Inflammatory macrophage treated with lipopolysaccharide for 1 hour (primary cell): ENCODE data around the gene LDLRAD3.

Experiments used
- DNase-seq, 2 donors: peaks; one replicate each; pipeline ENCODE4 v3.0.0-alpha.2; 2020 to 2022

Gene LDLRAD3

GRCh38 chr11:36051235-36052144, 107.6 kb downstream of the LDLRAD3 start:
- DNase-seq = no peak

DNA sequence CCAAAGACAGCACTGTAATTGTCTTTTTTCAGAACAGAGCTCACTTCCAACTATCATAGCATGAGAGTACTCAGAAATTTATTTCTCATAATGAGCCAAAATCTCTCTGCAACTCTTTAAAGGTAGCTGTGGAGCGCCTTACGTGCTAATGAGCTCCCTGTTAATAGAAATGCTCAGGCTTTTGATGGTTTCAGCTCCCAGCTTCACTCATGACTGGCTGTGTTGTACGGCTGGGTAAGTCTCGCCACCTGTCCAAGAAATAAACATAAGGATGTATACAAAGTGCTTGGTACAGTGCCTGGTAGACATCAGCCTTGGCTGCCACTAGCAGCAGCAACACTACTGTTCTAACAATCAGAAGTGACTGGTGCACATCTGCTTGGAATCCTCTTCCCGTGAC, 109.4 kb downstream of the LDLRAD3 start:
- DNase-seq = no peak

DNA sequence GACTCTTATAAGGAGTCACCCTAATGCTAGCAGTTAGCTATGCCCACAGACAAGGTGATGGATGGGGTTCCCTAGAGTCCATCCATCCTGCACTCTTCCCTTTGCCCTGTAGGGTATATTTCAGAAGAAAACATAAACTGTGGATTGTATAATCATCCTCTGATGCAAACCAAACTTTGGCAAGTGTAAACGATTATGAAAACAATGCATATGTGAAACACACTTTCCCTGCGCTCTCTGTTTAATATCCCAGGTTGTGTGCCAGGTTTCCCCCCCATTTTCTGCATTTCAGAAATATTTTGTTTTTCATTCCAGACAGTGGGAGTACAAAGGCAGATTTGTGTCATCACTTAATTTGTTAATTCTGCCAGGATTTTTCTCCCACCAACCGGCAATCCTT, 110.0 kb downstream of the LDLRAD3 start:
- DNase-seq = no peak

- no peak for DNase-seq
These were observed 110.8 kb downstream of the LDLRAD3 start for GRCh38 chr11:36054628-36055027.

- DNase-seq = no peak
These were observed 112.4 kb downstream of the LDLRAD3 start for GRCh38 chr11:36056160-36056751.

GRCh38 chr11:36057379-36058042, 113.6 kb downstream of the LDLRAD3 start:
- DNase-seq = peak in 1 of 2 donors; percentile 38

DNA sequence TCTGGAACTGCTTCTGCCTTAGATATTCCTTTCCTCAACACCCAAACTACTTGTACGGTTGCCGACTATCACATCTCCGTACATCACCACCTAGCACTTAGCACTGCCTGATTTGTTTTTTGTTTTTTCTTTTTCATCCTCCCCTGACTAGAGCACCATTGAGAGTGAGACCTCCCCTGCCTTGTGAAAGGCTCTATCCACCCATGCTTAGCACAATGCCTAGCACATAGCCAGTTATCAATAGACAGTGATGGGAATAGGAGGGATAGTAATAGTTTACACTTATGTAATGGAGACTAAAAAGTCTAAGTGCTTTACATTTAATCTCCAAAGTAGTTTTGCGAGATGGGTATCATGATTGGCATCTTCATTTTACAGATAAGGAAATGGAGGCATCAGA, 115.8 kb downstream of the LDLRAD3 start:
- DNase-seq = no peak

- DNase-seq = peak; percentile 82 to 90
These were observed 117.1 kb downstream of the LDLRAD3 start for GRCh38 chr11:36060926-36061325.

DNA sequence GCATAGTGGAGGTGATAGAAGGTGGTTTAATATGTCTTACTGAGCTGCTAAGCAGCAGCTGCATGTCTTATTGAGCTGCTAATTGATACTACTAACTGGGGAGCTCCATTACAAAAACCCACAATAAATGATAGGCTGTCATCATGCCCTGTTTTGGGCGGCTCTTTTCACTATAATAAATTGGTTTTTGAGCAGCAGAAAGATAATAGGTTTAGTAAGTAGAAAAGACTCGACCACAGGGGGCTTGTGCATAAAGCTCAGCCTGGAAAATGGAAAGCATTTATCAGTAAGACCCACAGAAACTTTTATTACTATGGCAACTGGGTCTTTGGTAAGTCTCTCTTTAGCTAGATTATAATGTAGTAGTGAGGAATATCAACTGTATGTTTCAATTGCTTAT, 117.6 kb downstream of the LDLRAD3 start:
- no peak for DNase-seq

GRCh38 chr11:36062796-36063365, 119.0 kb downstream of the LDLRAD3 start:
- DNase-seq = peak; percentile 90 to 94

- DNase-seq = no peak
These were observed 121.6 kb downstream of the LDLRAD3 start for GRCh38 chr11:36065436-36065835.

- no peak for DNase-seq
These were observed 123.0 kb downstream of the LDLRAD3 start for GRCh38 chr11:36066891-36067290.

DNA sequence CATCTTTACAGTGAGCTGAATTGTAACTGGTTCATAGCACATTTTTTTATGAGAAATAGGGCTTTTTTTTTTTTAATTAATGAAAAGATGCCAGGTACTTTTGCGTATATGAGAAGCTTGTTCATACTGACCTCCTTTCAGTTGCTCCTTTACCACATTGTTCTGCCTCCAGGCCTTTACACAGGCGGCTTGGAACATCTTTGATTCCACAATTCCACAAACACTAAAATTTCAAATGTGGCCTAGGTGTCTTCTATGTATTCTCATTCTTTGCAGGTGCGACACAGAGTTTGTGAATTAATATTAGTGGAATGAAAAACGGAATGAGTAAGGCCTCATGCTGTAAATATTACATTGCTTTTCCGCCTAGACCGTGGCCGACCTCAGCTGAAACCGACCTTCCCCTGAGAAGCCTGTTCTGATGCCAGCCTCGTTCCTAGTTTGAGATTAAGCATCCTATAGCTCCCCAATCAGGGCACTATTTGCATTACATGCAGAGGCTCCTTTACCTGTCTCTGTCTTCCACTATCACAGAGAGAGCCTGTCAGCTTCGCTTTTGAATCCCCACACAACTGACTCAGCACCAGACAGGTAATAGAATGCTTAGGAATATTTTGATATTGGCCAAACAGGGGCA, 125.8 kb downstream of the LDLRAD3 start:
- no peak for DNase-seq

DNA sequence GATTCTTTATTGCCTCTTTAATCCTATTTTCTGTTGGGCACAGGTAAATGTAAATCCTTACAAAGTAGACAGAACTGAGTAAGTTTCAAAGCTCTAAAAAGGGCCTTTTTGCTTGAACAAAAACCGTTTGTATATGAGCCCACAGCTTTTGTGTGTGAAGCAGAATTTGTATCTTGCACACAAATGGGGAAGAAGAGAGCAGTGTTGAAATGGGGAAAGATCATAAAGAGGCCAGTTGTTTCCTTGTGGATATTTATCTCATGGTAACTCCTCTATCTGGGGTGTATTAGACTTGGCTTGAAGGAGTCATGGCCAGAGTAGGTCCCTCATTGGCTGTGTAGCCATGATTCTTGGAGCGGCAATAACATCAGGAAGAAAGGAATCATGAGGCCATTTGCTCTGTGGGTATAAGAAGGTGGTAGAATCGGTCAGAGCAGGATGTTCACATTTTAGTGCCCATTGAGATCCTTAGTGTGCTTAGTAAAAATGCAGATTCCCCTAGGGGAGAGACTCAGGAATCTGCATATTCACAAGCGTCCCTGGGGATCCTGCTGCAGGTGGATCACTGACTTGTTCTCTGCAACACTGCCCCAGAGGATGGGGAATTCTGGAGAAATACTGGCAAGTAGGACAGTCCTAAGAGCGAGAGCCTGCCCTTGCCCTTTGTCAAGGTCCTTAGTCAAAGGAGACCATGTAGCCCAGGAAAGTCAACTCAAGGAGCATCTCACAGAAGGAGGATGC, 126.5 kb downstream of the LDLRAD3 start:
- DNase-seq = peak; percentile 43 to 44

- DNase-seq = no peak
These were observed 127.1 kb downstream of the LDLRAD3 start for GRCh38 chr11:36070954-36071330.

DNA sequence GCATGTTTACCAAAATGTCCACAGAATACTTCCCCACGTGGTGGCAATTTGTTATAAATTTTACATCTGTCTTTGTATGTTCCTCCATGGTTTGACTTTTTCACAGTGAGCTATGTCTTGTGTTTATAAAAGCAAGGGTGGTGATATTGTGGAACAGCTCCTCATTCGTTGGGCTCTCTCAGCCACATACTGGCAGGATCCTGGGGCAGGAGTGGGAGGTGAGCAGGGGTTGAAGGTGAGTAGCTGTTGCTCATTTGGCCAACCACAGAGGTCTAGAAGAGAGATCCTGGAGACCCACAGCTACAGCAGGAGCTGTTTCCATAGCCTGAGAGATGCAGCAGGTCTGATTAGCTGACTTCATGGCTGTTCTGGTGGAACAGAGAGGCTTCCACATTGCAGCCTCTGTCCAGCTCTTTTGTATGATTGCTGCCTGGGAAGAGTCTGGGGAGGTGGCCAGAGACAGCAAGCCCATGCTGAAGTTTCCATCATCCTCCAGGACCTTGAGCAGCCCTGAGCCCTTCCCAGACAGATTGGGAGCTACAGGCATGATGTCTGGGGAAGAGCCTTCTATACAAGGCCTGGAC, 128.1 kb downstream of the LDLRAD3 start:
- no peak for DNase-seq

DNA sequence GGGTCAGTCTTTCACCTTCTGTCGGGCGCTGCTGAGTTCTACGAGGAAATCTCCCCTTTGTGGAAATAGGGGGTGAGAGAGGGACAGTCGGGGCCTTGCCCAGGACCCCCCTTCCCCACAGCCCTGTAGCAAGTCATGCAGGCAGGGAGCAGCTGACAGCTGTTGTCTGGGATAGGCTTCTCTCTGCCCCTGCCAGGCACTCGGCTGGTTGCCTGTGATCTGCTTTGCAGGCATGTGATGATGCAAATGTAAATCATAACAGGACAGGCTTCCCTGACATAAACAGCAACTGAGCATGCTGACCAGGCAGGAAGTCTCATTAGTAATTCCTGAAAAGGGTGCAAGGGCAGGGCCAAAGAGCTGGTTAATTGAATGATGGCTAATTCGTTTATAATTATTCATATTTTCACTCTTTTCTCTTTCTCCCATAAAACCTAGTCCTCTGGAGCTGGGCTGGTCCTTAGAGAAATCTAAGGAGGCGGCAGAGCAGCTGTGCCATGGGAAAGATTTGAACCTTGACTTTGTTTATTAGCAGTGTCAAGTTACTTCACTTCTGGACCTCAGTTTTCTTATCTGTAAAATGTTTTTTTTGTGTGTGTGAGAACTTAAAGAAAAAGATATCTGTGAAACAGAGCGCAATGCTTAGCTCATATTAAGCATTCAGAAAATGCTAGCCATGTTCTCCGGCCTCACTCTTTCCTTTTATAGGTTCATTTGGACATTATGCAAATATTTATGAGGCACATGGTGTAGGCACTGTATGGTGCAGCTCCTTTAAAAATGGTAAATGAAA, 129.7 kb downstream of the LDLRAD3 start:
- no peak for DNase-seq

GRCh38 chr11:36074941-36075431, 131.1 kb downstream of the LDLRAD3 start:
- DNase-seq = no peak

- DNase-seq = no peak
These were observed 133.5 kb downstream of the LDLRAD3 start for GRCh38 chr11:36077368-36077767.

DNA sequence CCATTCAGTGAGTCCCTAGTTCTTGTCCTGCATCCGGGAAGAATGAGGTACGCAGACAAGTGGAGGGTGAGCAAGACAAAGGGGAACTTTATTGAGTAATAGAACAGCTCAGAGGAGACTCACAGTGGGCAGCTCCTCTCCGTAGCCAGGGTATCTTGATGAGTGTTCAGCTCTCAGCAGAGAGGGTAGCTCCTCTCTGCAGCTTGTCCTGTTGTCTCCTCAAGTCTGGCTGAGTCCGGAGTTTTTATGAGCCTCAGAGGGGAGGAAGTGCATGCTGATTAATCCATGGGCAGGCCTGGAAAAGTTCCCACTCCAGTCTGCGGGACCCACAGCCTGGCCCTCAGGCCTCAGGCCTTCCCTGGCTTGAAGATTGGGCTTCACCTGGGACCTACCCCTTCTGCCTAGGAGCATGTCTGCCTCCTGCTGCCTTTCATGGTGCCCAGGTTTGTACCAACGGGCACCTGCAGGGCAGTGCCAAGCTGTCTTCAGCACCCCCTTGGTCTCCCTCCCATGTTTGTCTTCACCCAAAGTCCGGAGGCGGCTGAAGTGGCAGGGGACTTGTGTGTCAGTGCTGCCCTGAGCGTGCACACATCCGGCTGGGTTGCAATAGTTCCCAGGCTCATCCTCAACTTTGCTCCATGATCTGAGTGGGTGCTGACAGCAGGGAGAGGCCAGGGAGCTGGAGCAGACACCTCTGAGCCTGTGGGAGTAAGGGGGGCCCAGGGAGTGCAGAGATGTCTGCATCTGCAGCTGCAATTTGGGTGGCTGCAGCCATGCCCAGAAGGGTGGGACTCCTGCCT, 134.2 kb downstream of the LDLRAD3 start:
- no peak for DNase-seq
